BJ (cell line): Measurements from ENCODE around the gene MPV17L2. TPM values are rescaled to one million over a fixed set of nuclear protein-coding genes. Genes with fewer than 3 reads are reported as not detected.
A peak's percentile ranks its signal among the peaks of the same experiment; 100 is the strongest.

Experiments
- CTCF ChIA-PET: fragments of 350-600 bp; formaldehyde crosslinking; extraction: SDS; loops from one replicate; lab custom pipeline; 2021; ENCODE audit warnings: antibody characterized with exemption, inconsistent platforms; lab: Yijun Ruan, JAX
- POLR2A ChIA-PET: fragments of 300-600 bp; sonication (Branson Sonifier 250); formaldehyde crosslinking; extraction: SDS; loops from one replicate; lab custom pipeline; 2021; ENCODE audit warnings: antibody characterized with exemption; lab: Charles Lee
- DNase-seq: peaks from one replicate; pipeline ENCODE4 v3.0.0-alpha.2; 2011; ENCODE audit warnings: low read depth
- H3K27me3 ChIP-seq: 2 replicates; pipeline ENCODE4 v1.6.0; 2011; ENCODE audit warnings: low read length; ENCODE audit not compliant: control insufficient read depth, insufficient read depth
- H3K36me3 ChIP-seq: 2 replicates; pipeline ENCODE4 v1.5.1; 2011; ENCODE audit warnings: low read length; ENCODE audit not compliant: control insufficient read depth, insufficient read depth
- H3K4me3 ChIP-seq: 2 replicates; pipeline ENCODE4 v1.5.1; 2011; ENCODE audit warnings: low read depth, mild to moderate bottlenecking, control low read depth, low read length
- polyA plus RNA-seq: library from polyadenylated mRNA; depleted of rRNA; stranded (reverse); fragments of >200 nt; gene quantifications from 2 replicates; pipeline ENCODE4 v1.2.3, GENCODE V29; 2011
- TF ChIP-seq, protein P1 (sequence below): IDR thresholded peaks from 2 replicates; pipeline ENCODE4 v1.5.1; 2011; ENCODE audit warnings: low read depth, mild to moderate bottlenecking, control low read depth, inconsistent platforms, low read length, moderate library complexity; ENCODE audit not compliant: insufficient read depth

MPV17L2 gene
- polyA plus RNA-seq, 1 experiment: 25.0 TPM

GRCh38 chr19:18225702-18226468 is 32.9 kb downstream of the MPV17L2 start, which contains the start of gene PDE4C:
Gene PDE4C, minus strand, starts transcription at chr19:18226438. Its CDS starts 23 bp downstream, at chr19:18226415.
- POLR2A ChIA-PET: no interaction called here
- CTCF ChIA-PET: interaction anchor here (0.7 to 2.7 kb wide), 3 partner anchors 17 to 26 kb away, joined by 3 to 12 read pairs (median 8); no protein-coding TSS in a partner anchor
- TF ChIP-seq, protein P1, sequence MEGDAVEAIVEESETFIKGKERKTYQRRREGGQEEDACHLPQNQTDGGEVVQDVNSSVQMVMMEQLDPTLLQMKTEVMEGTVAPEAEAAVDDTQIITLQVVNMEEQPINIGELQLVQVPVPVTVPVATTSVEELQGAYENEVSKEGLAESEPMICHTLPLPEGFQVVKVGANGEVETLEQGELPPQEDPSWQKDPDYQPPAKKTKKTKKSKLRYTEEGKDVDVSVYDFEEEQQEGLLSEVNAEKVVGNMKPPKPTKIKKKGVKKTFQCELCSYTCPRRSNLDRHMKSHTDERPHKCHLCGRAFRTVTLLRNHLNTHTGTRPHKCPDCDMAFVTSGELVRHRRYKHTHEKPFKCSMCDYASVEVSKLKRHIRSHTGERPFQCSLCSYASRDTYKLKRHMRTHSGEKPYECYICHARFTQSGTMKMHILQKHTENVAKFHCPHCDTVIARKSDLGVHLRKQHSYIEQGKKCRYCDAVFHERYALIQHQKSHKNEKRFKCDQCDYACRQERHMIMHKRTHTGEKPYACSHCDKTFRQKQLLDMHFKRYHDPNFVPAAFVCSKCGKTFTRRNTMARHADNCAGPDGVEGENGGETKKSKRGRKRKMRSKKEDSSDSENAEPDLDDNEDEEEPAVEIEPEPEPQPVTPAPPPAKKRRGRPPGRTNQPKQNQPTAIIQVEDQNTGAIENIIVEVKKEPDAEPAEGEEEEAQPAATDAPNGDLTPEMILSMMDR: no peak
- H3K4me3 ChIP-seq: no peak within 1 kb of the TSS
- H3K27me3 ChIP-seq: peaks cover 9% of the 10 kb centered on the region
- H3K36me3 ChIP-seq: no peaks in the 10 kb centered on the region
- no peak for DNase-seq

- CTCF ChIA-PET: interaction anchor here (0.7 kb wide), 1 partner anchor 18 kb away, joined by 3 read pairs; no protein-coding TSS in a partner anchor
- POLR2A ChIA-PET: no interaction called here
These were observed 34.1 kb downstream of the MPV17L2 start for GRCh38 chr19:18226956-18227780.

DNA sequence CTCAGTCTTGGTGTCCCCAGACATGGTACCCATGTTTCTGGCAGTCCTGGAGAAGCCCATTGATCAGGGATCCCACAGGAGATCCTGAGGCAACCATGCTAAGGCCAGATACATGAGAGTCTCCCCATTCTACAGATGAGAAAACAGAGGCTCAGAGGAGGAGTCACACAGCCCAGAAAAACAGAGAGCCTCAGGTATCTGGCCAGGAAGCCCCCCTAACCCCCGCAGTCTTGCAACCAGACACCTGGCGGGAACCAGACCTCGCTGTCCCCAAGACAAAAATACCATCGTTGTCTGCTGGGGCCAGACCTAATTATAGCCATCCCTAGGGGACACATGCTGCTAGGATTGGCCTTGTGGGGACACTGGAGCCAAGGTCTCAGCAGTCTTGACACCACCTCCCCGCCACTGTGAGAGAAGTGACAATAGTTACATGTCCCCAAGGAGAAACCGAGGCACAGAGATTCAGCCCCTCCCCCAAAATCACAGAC is 34.8 kb downstream of the MPV17L2 start:
- POLR2A ChIA-PET: no interaction called here
- Histone ChIP-seq H3K4me3 (no peak overlapping the region), H3K27me3 (peaks cover 11% of the 10 kb centered on the region), H3K36me3 (no peaks in the 10 kb centered on the region)
- TF ChIP-seq, protein P1: no peak
- CTCF ChIA-PET: no interaction called here
- DNase-seq: no peak

More at GRCh38 chr19:18226956-18227780, 34.1 kb downstream of the MPV17L2 start:
- Histone ChIP-seq H3K4me3 (no peak overlapping the region), H3K36me3 (no peaks in the 10 kb centered on the region), H3K27me3 (peaks cover 11% of the 10 kb centered on the region)
- TF ChIP-seq, protein P1: no peak
- no peak for DNase-seq

DNA sequence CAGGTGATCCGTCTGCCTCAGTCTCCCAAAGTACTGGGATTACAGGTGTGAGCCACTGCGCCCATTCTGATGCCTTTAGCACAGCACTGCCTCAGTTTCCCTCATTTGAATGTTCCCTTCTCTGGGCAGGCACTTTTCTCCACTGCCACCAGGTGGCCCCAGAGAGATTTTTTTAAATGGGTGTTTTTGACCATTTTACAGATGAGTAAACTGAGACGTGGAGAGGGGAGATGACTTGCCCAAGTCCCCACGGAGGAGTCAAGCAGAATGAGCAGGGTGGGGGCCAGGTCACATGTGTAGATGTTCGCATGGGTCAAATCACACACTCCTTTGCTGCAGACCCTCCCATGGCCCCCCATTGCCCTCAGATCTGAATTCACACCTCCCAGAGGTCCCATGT is 36.5 kb downstream of the MPV17L2 start:
- TF ChIP-seq, protein P1: peak; percentile 47
- no peak overlapping the region for H3K4me3 ChIP-seq
- ChIA-PET POLR2A (no interaction called here), CTCF (interaction anchor here (0.9 to 1.3 kb wide), 4 partner anchors 18 to 26 kb away, joined by 3 to 12 read pairs (median 4); a partner anchor contains a TSS)
- no peak for DNase-seq
- H3K27me3 ChIP-seq: peaks cover 11% of the 10 kb centered on the region
- no peaks in the 10 kb centered on the region for H3K36me3 ChIP-seq
